ENCODE data around the gene PLEKHF1. TPM values are rescaled to one million over a fixed set of nuclear protein-coding genes. Genes with fewer than 3 reads are reported as not detected.

The PLEKHF1 gene
- total and polyA plus RNA-seq, 7 donors, result 5.1 to 119 (median 60.2) TPM

- Histone ChIP-seq H3K4me1 (no peaks in the 10 kb centered on the region), H3K27me3 (ENCODE audit: insufficient read depth in 3 of 3, low read length in 2 of 3) (peaks cover 0 to 5% (median 0%) of the 10 kb centered on the region in 3 donors), H3K4me3 (no peak overlapping the region), H3K36me3 (ENCODE audit: insufficient read depth in 1 of 2, low read depth in 1 of 2) (no peaks in the 10 kb centered on the region), H3K27ac (no peak overlapping the region), H3K9me3 (peaks cover 6% of the 10 kb centered on the region)
- no peak for TF ChIP-seq CTCF (IDR thresholded peaks at IDR 0.05)
- DNase-seq (no peak), ATAC-seq (no peak)
- WGBS, 3 donors, result 86 to 88% (median 87%) methylated on average over 7 of the region's 7 CpGs
- intact Hi-C loops (cut with DNase I), result no loop called here
These were observed 13.5 kb upstream of the PLEKHF1 start for GRCh38 chr19:29651622-29652394.

- no peak for TF ChIP-seq CTCF (IDR thresholded peaks at IDR 0.05)
- DNase-seq (no peak), ATAC-seq (no peak)
- peaks cover 0 to 5% (median 0%) of the 10 kb centered on the region in 3 donors for H3K27me3 ChIP-seq (ENCODE audit: insufficient read depth in 3 of 3, low read length in 2 of 3)
- peaks cover 6% of the 10 kb centered on the region for H3K9me3 ChIP-seq
- H3K27ac ChIP-seq, result no peak overlapping the region
- H3K36me3 ChIP-seq (ENCODE audit: insufficient read depth in 1 of 2, low read depth in 1 of 2), result no peaks in the 10 kb centered on the region
- WGBS, 3 donors, result 77 to 85% (median 81%) methylated on average over 5 of the region's 5 CpGs
- intact Hi-C loops (cut with DNase I), result no loop called here
- H3K4me1 ChIP-seq, result no peaks in the 10 kb centered on the region
- H3K4me3 ChIP-seq, result no peak overlapping the region
These were observed 11.9 kb upstream of the PLEKHF1 start for GRCh38 chr19:29653398-29653797.

GRCh38 chr19:29655648-29656335 lies 9.5 kb upstream of the PLEKHF1 start:
- Histone ChIP-seq H3K4me3 (no peak overlapping the region), H3K27me3 (ENCODE audit: insufficient read depth in 3 of 3, low read length in 2 of 3) (peaks cover 0 to 5% (median 0%) of the 10 kb centered on the region in 3 donors), H3K9me3 (peaks cover 6% of the 10 kb centered on the region), H3K36me3 (ENCODE audit: insufficient read depth in 1 of 2, low read depth in 1 of 2) (no peaks in the 10 kb centered on the region), H3K27ac (no peak overlapping the region), H3K4me1 (no peaks in the 10 kb centered on the region)
- DNase-seq (no peak), ATAC-seq (no peak)
- 66 to 74% (median 73%) methylated on average over 4 of the region's 4 CpGs for WGBS, 3 donors
- intact Hi-C loops (cut with DNase I), result no loop called here
- TF ChIP-seq CTCF (IDR thresholded peaks at IDR 0.05), result no peak

GRCh38 chr19:29658221-29658991 lies 6.9 kb upstream of the PLEKHF1 start:
- DNase-seq (no peak), ATAC-seq (no peak)
- H3K4me3 ChIP-seq, result no peak overlapping the region
- 83 to 89% (median 84%) methylated on average over 5 of the region's 5 CpGs for WGBS, 3 donors
- H3K27me3 ChIP-seq (ENCODE audit: insufficient read depth in 3 of 3, low read length in 2 of 3), result no peaks in the 10 kb centered on the region
- H3K27ac ChIP-seq, result no peak overlapping the region
- no peaks in the 10 kb centered on the region for H3K36me3 ChIP-seq (ENCODE audit: insufficient read depth in 1 of 2, low read depth in 1 of 2)
- peaks cover 14% of the 10 kb centered on the region for H3K4me1 ChIP-seq
- no peak for TF ChIP-seq CTCF (IDR thresholded peaks at IDR 0.05)
- H3K9me3 ChIP-seq, result peaks cover 6% of the 10 kb centered on the region
- intact Hi-C loops (cut with DNase I), result no loop called here
